ENCODE measurements around the gene UTRN. TPM values are rescaled to one million over a fixed set of nuclear protein-coding genes. Genes with fewer than 3 reads are reported as not detected.

The UTRN gene
- total RNA-seq: 109 TPM

GRCh38 chr6:144284783-144285547, at the start of gene UTRN:
UTRN (plus strand) TSS chr6:144285335; CDS start chr6:144291829, 6,494 bp downstream.
- DNase-seq (ENCODE audit: low read depth in 2 of 3, low spot score in 2 of 3): peak in 2 of 3 donors; percentile 71 to 79

- no peak for DNase-seq (ENCODE audit: low read depth in 2 of 3, low spot score in 2 of 3)
Measured at GRCh38 chr6:144244688-144245087, 40.4 kb upstream of the UTRN start.

GRCh38 chr6:144246988-144247387, 38.1 kb upstream of the UTRN start:
- no peak for DNase-seq (ENCODE audit: low read depth in 2 of 3, low spot score in 2 of 3)

- no peak for DNase-seq (ENCODE audit: low read depth in 2 of 3, low spot score in 2 of 3)
Measured at GRCh38 chr6:144248003-144248402, 37.1 kb upstream of the UTRN start.

GRCh38 chr6:144248476-144249301, 36.4 kb upstream of the UTRN start:
- DNase-seq (ENCODE audit: low read depth in 2 of 3, low spot score in 2 of 3): peak in 1 of 3 donors; percentile 58

GRCh38 chr6:144250276-144250675, 34.9 kb upstream of the UTRN start:
- DNase-seq (ENCODE audit: low read depth in 2 of 3, low spot score in 2 of 3): no peak

GRCh38 chr6:144252259-144252658, 32.9 kb upstream of the UTRN start:
- DNase-seq (ENCODE audit: low read depth in 2 of 3, low spot score in 2 of 3): no peak

- no peak for DNase-seq (ENCODE audit: low read depth in 2 of 3, low spot score in 2 of 3)
Measured at GRCh38 chr6:144259986-144260385, 25.1 kb upstream of the UTRN start.

GRCh38 chr6:144262470-144263369, 22.4 kb upstream of the UTRN start:
- DNase-seq (ENCODE audit: low read depth in 2 of 3, low spot score in 2 of 3): peak in 1 of 3 donors; percentile 21

- DNase-seq (ENCODE audit: low read depth in 2 of 3, low spot score in 2 of 3): no peak
Measured at GRCh38 chr6:144263786-144264185, 21.3 kb upstream of the UTRN start.

- DNase-seq (ENCODE audit: low read depth in 2 of 3, low spot score in 2 of 3): no peak
Measured at GRCh38 chr6:144264270-144265060, 20.7 kb upstream of the UTRN start.

- DNase-seq (ENCODE audit: low read depth in 2 of 3, low spot score in 2 of 3): no peak
Measured at GRCh38 chr6:144265061-144265357, 20.1 kb upstream of the UTRN start.

GRCh38 chr6:144265390-144265789, 19.7 kb upstream of the UTRN start:
- DNase-seq (ENCODE audit: low read depth in 2 of 3, low spot score in 2 of 3): no peak

- no peak for DNase-seq (ENCODE audit: low read depth in 2 of 3, low spot score in 2 of 3)
Measured at GRCh38 chr6:144266091-144266649, 19.0 kb upstream of the UTRN start.

GRCh38 chr6:144268794-144269349, 16.3 kb upstream of the UTRN start:
- DNase-seq (ENCODE audit: low read depth in 2 of 3, low spot score in 2 of 3): no peak

GRCh38 chr6:144277174-144277573, 8.0 kb upstream of the UTRN start:
- no peak for DNase-seq (ENCODE audit: low read depth in 2 of 3, low spot score in 2 of 3)

- no peak for DNase-seq (ENCODE audit: low read depth in 2 of 3, low spot score in 2 of 3)
Measured at GRCh38 chr6:144277605-144278227, 7.4 kb upstream of the UTRN start.

GRCh38 chr6:144278659-144279314, 6.3 kb upstream of the UTRN start:
- no peak for DNase-seq (ENCODE audit: low read depth in 2 of 3, low spot score in 2 of 3)

All from hematopoietic multipotent progenitor cell (in vitro differentiated cells).